ENCODE results near the gene LOXHD1.

LOXHD1 gene

GRCh38 chr18:46436621-46437020 lies 220.4 kb downstream of the LOXHD1 start:
- no peak for DNase-seq

GRCh38 chr18:46435031-46435430 lies 222.0 kb downstream of the LOXHD1 start:
- no peak for DNase-seq

GRCh38 chr18:46434629-46435028 lies 222.4 kb downstream of the LOXHD1 start:
- no peak for DNase-seq

- no peak for DNase-seq
These were observed 223.7 kb downstream of the LOXHD1 start for GRCh38 chr18:46433121-46433826.

GRCh38 chr18:46431522-46432171 lies 225.4 kb downstream of the LOXHD1 start:
- DNase-seq = no peak

- no peak for DNase-seq
These were observed 227.3 kb downstream of the LOXHD1 start for GRCh38 chr18:46429649-46430224.

- no peak for DNase-seq
These were observed 227.9 kb downstream of the LOXHD1 start for GRCh38 chr18:46429130-46429529.

GRCh38 chr18:46428368-46428767 lies 228.7 kb downstream of the LOXHD1 start:
- DNase-seq = no peak

- DNase-seq = no peak
These were observed 229.6 kb downstream of the LOXHD1 start for GRCh38 chr18:46427216-46427995.
